Endothelial cell (in vitro differentiated cells): Measurements from ENCODE around the gene NF2. TPM values are rescaled to one million over a fixed set of nuclear protein-coding genes. Genes with fewer than 3 reads are reported as not detected.
A peak's percentile ranks its signal among the peaks of the same experiment; 100 is the strongest.

ENCODE experiments used
- DNase-seq: peaks from one replicate; pipeline ENCODE4 v3.0.0; 2021; ENCODE audit warnings: low spot score
- H3K27ac Mint-ChIP-seq: one replicate; pipeline ENCODE4 v1.8.0; 2021; ENCODE audit warnings: mixed read lengths, inconsistent platforms; ENCODE audit not compliant: unreplicated experiment
- H3K27me3 Mint-ChIP-seq: one replicate; pipeline ENCODE4 v1.8.0; 2021; ENCODE audit warnings: mild to moderate bottlenecking, moderate library complexity, mixed read lengths, inconsistent platforms; ENCODE audit not compliant: unreplicated experiment
- H3K36me3 Mint-ChIP-seq: one replicate; pipeline ENCODE4 v1.8.0; 2021; ENCODE audit warnings: mild to moderate bottlenecking, low read depth, mixed read lengths, inconsistent platforms; ENCODE audit not compliant: unreplicated experiment
- H3K4me1 Mint-ChIP-seq: one replicate; pipeline ENCODE4 v1.8.0; 2021; ENCODE audit warnings: mild to moderate bottlenecking, mixed read lengths, inconsistent platforms; ENCODE audit not compliant: unreplicated experiment
- H3K4me3 Mint-ChIP-seq: one replicate; pipeline ENCODE4 v1.8.0; 2021; ENCODE audit warnings: mild to moderate bottlenecking, mixed read lengths, inconsistent platforms; ENCODE audit not compliant: unreplicated experiment
- H3K9me3 Mint-ChIP-seq: one replicate; pipeline ENCODE4 v1.8.0; 2021; ENCODE audit warnings: mixed read lengths, inconsistent platforms; ENCODE audit not compliant: unreplicated experiment
- total RNA-seq: library from RNA; stranded (reverse); fragmentation: NEBNext Ultra II Directional; extraction: Animal tissue kit (Norgen Biotek cat#: 25700); gene quantifications from one replicate; pipeline ENCODE4 v1.2.1, GENCODE V29; 2021; ENCODE audit not compliant: unreplicated experiment
- TF ChIP-seq, protein P1 (sequence below): fragments of 200-600 bp; sonication (generic); IDR thresholded peaks from one replicate; pipeline ENCODE4 v1.5.0; 2021; ENCODE audit warnings: antibody characterized with exemption; ENCODE audit not compliant: unreplicated experiment

NF2 gene
- total RNA-seq, 1 donor from 2014 or later: 44.3 TPM

- TF ChIP-seq, protein P1, sequence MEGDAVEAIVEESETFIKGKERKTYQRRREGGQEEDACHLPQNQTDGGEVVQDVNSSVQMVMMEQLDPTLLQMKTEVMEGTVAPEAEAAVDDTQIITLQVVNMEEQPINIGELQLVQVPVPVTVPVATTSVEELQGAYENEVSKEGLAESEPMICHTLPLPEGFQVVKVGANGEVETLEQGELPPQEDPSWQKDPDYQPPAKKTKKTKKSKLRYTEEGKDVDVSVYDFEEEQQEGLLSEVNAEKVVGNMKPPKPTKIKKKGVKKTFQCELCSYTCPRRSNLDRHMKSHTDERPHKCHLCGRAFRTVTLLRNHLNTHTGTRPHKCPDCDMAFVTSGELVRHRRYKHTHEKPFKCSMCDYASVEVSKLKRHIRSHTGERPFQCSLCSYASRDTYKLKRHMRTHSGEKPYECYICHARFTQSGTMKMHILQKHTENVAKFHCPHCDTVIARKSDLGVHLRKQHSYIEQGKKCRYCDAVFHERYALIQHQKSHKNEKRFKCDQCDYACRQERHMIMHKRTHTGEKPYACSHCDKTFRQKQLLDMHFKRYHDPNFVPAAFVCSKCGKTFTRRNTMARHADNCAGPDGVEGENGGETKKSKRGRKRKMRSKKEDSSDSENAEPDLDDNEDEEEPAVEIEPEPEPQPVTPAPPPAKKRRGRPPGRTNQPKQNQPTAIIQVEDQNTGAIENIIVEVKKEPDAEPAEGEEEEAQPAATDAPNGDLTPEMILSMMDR: no peak
- Mint-ChIP-seq H3K36me3 (peaks cover 25% of the 10 kb centered on the region), H3K27me3 (no peaks in the 10 kb centered on the region), H3K4me1 (peaks cover 4% of the 10 kb centered on the region), H3K9me3 (no peaks in the 10 kb centered on the region), H3K27ac (no peak overlapping the region), H3K4me3 (no peak overlapping the region)
- no peak for DNase-seq
Observed at GRCh38 chr22:29639096-29639495, 35.7 kb downstream of the NF2 start.

DNA sequence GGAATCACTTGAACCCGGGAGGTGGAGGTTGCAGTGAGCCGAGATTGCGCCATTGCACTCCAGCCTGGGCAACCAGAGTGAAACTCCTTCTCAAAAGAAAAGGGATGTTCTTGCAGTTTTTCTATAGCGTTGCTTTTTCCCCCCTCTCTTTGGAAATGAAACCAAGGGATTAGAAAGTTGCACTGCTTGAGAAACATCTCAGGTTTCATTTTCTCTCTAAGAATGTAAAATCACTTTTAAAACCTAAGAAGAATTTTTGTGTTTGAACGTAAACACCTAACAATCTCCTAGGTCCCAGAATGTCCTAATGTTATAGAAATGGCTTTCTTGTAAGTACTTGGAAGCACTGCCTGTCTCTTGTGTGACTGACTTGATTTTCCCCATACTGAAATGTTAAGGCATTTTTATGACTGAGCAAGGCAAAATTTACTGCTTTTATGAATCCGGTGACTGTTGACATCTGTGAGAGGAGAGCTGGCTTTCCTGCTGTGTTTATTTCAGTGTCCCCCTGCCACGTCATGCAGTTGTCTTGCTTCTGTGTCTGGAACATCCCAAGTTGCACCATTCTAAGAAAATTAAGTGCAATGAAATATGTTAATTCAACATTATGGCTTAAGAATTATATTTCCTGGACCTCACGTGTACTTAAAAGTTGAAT is 37.7 kb downstream of the NF2 start:
- Mint-ChIP-seq H3K4me3 (no peak overlapping the region), H3K27ac (no peak overlapping the region), H3K4me1 (peaks cover 3% of the 10 kb centered on the region), H3K9me3 (no peaks in the 10 kb centered on the region), H3K36me3 (peaks cover 34% of the 10 kb centered on the region), H3K27me3 (peaks cover 1% of the 10 kb centered on the region)
- DNase-seq: no peak
- TF ChIP-seq, protein P1: no peak

DNA sequence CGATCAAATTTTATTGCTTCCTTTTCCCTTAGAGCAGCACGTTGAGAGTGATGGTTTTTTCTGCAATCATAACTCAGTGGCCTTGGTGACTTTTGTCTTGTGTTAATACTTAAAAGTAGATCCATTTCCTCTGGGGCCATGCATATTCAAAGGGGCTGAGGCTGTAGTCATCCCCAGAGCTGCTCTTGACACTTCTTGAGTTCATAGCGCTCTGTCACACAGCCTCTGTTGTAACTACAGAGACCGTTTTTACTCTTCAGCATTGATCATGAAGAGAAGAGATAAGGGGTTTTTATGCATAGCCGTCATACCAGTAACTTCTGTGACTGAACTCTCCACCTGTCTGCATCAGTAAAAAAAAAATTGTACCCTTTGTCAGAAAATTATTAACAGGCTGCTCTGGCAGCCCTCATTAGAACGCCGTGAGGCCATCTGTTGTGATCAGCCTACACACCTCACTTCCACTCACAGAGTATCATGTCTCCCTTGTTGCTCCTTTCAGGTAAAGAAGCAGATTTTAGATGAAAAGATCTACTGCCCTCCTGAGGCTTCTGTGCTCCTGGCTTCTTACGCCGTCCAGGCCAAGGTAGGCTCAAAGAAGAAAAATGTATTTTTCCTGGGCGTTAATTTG is 38.4 kb downstream of the NF2 start:
- Mint-ChIP-seq H3K36me3 (peaks cover 34% of the 10 kb centered on the region), H3K27me3 (peaks cover 1% of the 10 kb centered on the region), H3K4me3 (no peak overlapping the region), H3K4me1 (no peaks in the 10 kb centered on the region), H3K27ac (no peak overlapping the region), H3K9me3 (no peaks in the 10 kb centered on the region)
- no peak for DNase-seq
- TF ChIP-seq, protein P1: no peak

DNA sequence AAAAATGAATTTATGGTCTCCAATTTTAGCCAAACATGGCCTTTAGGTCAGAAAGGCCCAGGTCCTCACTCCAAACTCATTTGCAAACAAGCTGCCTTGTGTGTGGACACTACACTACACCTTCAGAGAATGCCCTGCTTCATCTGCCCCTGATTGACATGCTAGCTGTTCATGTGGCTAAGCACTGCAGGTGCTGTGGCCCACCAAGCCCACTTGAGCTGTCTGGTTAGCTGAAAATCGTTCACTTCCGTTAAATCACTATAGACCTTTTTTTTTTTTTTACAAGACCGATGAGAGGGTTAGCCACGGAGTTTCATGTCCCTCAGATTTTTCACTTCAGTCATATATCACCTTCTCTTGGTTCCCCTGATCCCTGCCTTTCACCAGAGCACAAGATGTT is 39.3 kb downstream of the NF2 start:
- Mint-ChIP-seq H3K9me3 (no peaks in the 10 kb centered on the region), H3K27me3 (peaks cover 1% of the 10 kb centered on the region), H3K36me3 (peaks cover 34% of the 10 kb centered on the region), H3K4me3 (peak overlapping the region; percentile 13), H3K27ac (no peak overlapping the region), H3K4me1 (no peaks in the 10 kb centered on the region)
- TF ChIP-seq, protein P1: no peak
- DNase-seq: no peak
